ENCODE results near the gene IFNLR1.

Gene IFNLR1

GRCh38 chr1:24195874-24196273 lies 8.8 kb upstream of the IFNLR1 start:
- Mint-ChIP-seq H3K4me3 (no peak overlapping the region), H3K27me3 (no peaks in the 10 kb centered on the region), H3K9me3 (no peaks in the 10 kb centered on the region), H3K36me3 (ENCODE audit: low read depth) (no peaks in the 10 kb centered on the region), H3K4me1 (peaks cover 53% of the 10 kb centered on the region), H3K27ac (no peak overlapping the region)
- ATAC-seq (no peak), DNase-seq (no peak)

GRCh38 chr1:24195136-24195535 lies 8.0 kb upstream of the IFNLR1 start:
- Mint-ChIP-seq H3K27ac (peak overlapping the region; percentile 37), H3K4me3 (peak overlapping the region; percentile 20), H3K36me3 (ENCODE audit: low read depth) (no peaks in the 10 kb centered on the region), H3K27me3 (no peaks in the 10 kb centered on the region), H3K4me1 (peaks cover 58% of the 10 kb centered on the region), H3K9me3 (no peaks in the 10 kb centered on the region)
- ATAC-seq (no peak), DNase-seq (no peak)

- no peak for ATAC-seq
- Mint-ChIP-seq H3K27me3 (peaks cover 3% of the 10 kb centered on the region), H3K27ac (no peak overlapping the region), H3K4me1 (peaks cover 68% of the 10 kb centered on the region), H3K9me3 (no peaks in the 10 kb centered on the region), H3K4me3 (no peak overlapping the region), H3K36me3 (ENCODE audit: low read depth) (no peaks in the 10 kb centered on the region)
- DNase-seq = no peak
These were observed 6.0 kb upstream of the IFNLR1 start for GRCh38 chr1:24193046-24193445.

- Mint-ChIP-seq H3K36me3 (ENCODE audit: low read depth) (no peaks in the 10 kb centered on the region), H3K4me3 (peak overlapping the region; percentile 29), H3K27me3 (peaks cover 3% of the 10 kb centered on the region), H3K4me1 (peaks cover 77% of the 10 kb centered on the region), H3K9me3 (no peaks in the 10 kb centered on the region), H3K27ac (peak overlapping the region; percentile 66)
- DNase-seq (peak; percentile 39), ATAC-seq (peak; percentile 86)
These were observed 4.8 kb upstream of the IFNLR1 start for GRCh38 chr1:24191860-24192259.

GRCh38 chr1:24190983-24191461 lies 3.9 kb upstream of the IFNLR1 start:
- peak overlapping the region; percentile 87 for H3K27ac Mint-ChIP-seq
- H3K4me1 Mint-ChIP-seq = peaks cover 85% of the 10 kb centered on the region
- no peaks in the 10 kb centered on the region for H3K9me3 Mint-ChIP-seq
- ATAC-seq (no peak), DNase-seq (no peak)
- peak overlapping the region; percentile 0 for H3K4me3 Mint-ChIP-seq
- peaks cover 3% of the 10 kb centered on the region for H3K27me3 Mint-ChIP-seq
- H3K36me3 Mint-ChIP-seq (ENCODE audit: low read depth) = no peaks in the 10 kb centered on the region

GRCh38 chr1:24189528-24189927 lies 2.4 kb upstream of the IFNLR1 start:
- H3K36me3 Mint-ChIP-seq (ENCODE audit: low read depth) = no peaks in the 10 kb centered on the region
- peak overlapping the region; percentile 87 for H3K27ac Mint-ChIP-seq
- H3K9me3 Mint-ChIP-seq = no peaks in the 10 kb centered on the region
- peaks cover 3% of the 10 kb centered on the region for H3K27me3 Mint-ChIP-seq
- peak overlapping the region; percentile 47 for H3K4me3 Mint-ChIP-seq
- ATAC-seq (no peak), DNase-seq (peak; percentile 41)
- H3K4me1 Mint-ChIP-seq = peaks cover 77% of the 10 kb centered on the region

- Mint-ChIP-seq H3K36me3 (ENCODE audit: low read depth) (no peaks in the 10 kb centered on the region), H3K9me3 (no peaks in the 10 kb centered on the region), H3K4me3 (peak overlapping the region; percentile 81), H3K4me1 (peaks cover 59% of the 10 kb centered on the region), H3K27me3 (peaks cover 3% of the 10 kb centered on the region), H3K27ac (peak overlapping the region; percentile 76)
- no peak for DNase-seq
- ATAC-seq = no peak
These were observed 437 bp downstream of the IFNLR1 start for GRCh38 chr1:24186711-24186992.

GRCh38 chr1:24186031-24186710 lies 918 bp downstream of the IFNLR1 start:
- Mint-ChIP-seq H3K4me1 (peaks cover 54% of the 10 kb centered on the region), H3K36me3 (ENCODE audit: low read depth) (no peaks in the 10 kb centered on the region), H3K4me3 (peak overlapping the region; percentile 81), H3K9me3 (no peaks in the 10 kb centered on the region), H3K27me3 (peaks cover 3% of the 10 kb centered on the region), H3K27ac (peak overlapping the region; percentile 76)
- no peak for ATAC-seq
- no peak for DNase-seq

- DNase-seq = no peak
- H3K4me1 Mint-ChIP-seq = peaks cover 43% of the 10 kb centered on the region
- H3K9me3 Mint-ChIP-seq = no peaks in the 10 kb centered on the region
- no peaks in the 10 kb centered on the region for H3K36me3 Mint-ChIP-seq (ENCODE audit: low read depth)
- no peak overlapping the region for H3K27ac Mint-ChIP-seq
- no peak overlapping the region for H3K4me3 Mint-ChIP-seq
- peaks cover 3% of the 10 kb centered on the region for H3K27me3 Mint-ChIP-seq
- ATAC-seq = no peak
These were observed 2.0 kb downstream of the IFNLR1 start for GRCh38 chr1:24185076-24185475.

- peaks cover 1% of the 10 kb centered on the region for H3K36me3 Mint-ChIP-seq (ENCODE audit: low read depth)
- H3K27ac Mint-ChIP-seq = no peak overlapping the region
These were observed 5.0 kb downstream of the IFNLR1 start for GRCh38 chr1:24182061-24182460.

GRCh38 chr1:24181619-24182018 lies 5.5 kb downstream of the IFNLR1 start:
- no peaks in the 10 kb centered on the region for H3K27me3 Mint-ChIP-seq
- H3K9me3 Mint-ChIP-seq = no peaks in the 10 kb centered on the region
- peaks cover 14% of the 10 kb centered on the region for H3K4me1 Mint-ChIP-seq
- no peak overlapping the region for H3K4me3 Mint-ChIP-seq
- ATAC-seq (no peak), DNase-seq (no peak)
- peaks cover 1% of the 10 kb centered on the region for H3K36me3 Mint-ChIP-seq (ENCODE audit: low read depth)
- no peak overlapping the region for H3K27ac Mint-ChIP-seq

More at GRCh38 chr1:24182061-24182460, 5.0 kb downstream of the IFNLR1 start:
- no peak overlapping the region for H3K4me3 Mint-ChIP-seq
- no peaks in the 10 kb centered on the region for H3K9me3 Mint-ChIP-seq
- no peaks in the 10 kb centered on the region for H3K27me3 Mint-ChIP-seq
- peaks cover 16% of the 10 kb centered on the region for H3K4me1 Mint-ChIP-seq
- DNase-seq (no peak), ATAC-seq (no peak)

GRCh38 chr1:24180676-24181075 lies 6.4 kb downstream of the IFNLR1 start:
- H3K36me3 Mint-ChIP-seq (ENCODE audit: low read depth) = peaks cover 1% of the 10 kb centered on the region
- H3K27me3 Mint-ChIP-seq = no peaks in the 10 kb centered on the region
- ATAC-seq = no peak
- H3K27ac Mint-ChIP-seq = no peak overlapping the region
- peaks cover 4% of the 10 kb centered on the region for H3K4me1 Mint-ChIP-seq
- no peaks in the 10 kb centered on the region for H3K9me3 Mint-ChIP-seq
- no peak for DNase-seq
- H3K4me3 Mint-ChIP-seq = no peak overlapping the region

- Mint-ChIP-seq H3K4me3 (no peak overlapping the region), H3K27ac (no peak overlapping the region), H3K4me1 (peaks cover 3% of the 10 kb centered on the region), H3K9me3 (no peaks in the 10 kb centered on the region), H3K36me3 (ENCODE audit: low read depth) (peaks cover 1% of the 10 kb centered on the region), H3K27me3 (no peaks in the 10 kb centered on the region)
- DNase-seq (no peak), ATAC-seq (no peak)
These were observed 7.7 kb downstream of the IFNLR1 start for GRCh38 chr1:24179251-24179840.

- no peaks in the 10 kb centered on the region for H3K4me1 Mint-ChIP-seq
- H3K4me3 Mint-ChIP-seq = no peak overlapping the region
- no peak overlapping the region for H3K27ac Mint-ChIP-seq
- ATAC-seq (no peak), DNase-seq (no peak)
- H3K27me3 Mint-ChIP-seq = no peaks in the 10 kb centered on the region
- peaks cover 1% of the 10 kb centered on the region for H3K36me3 Mint-ChIP-seq (ENCODE audit: low read depth)
- H3K9me3 Mint-ChIP-seq = no peaks in the 10 kb centered on the region
These were observed 8.7 kb downstream of the IFNLR1 start for GRCh38 chr1:24178407-24178806.

- Mint-ChIP-seq H3K27me3 (no peaks in the 10 kb centered on the region), H3K4me1 (no peaks in the 10 kb centered on the region), H3K4me3 (no peak overlapping the region), H3K36me3 (ENCODE audit: low read depth) (peaks cover 1% of the 10 kb centered on the region), H3K9me3 (no peaks in the 10 kb centered on the region), H3K27ac (no peak overlapping the region)
- no peak for DNase-seq
- no peak for ATAC-seq
These were observed 9.9 kb downstream of the IFNLR1 start for GRCh38 chr1:24177161-24177560.
